Right ventricle myocardium superior (tissue), 1 donor: ENCODE data around the gene HTRA1. TPM values are rescaled to one million over a fixed set of nuclear protein-coding genes. Genes with fewer than 3 reads are reported as not detected.

Experiments
- ATAC-seq: fragments of 200-7000 bp; cut with Tn5 transposase; one replicate; pipeline ENCODE4 v1.9.1; 2020; ENCODE audit warnings: mild to moderate bottlenecking; ENCODE audit not compliant: poor library complexity
- DNase-seq: peaks from one replicate; pipeline ENCODE4 v3.0.0-alpha.2; 2020
- intact Hi-C: fragments of 100-400 bp; cut with DNase I; formaldehyde crosslinking; loops from one replicate; pipeline ENCODE4 v1.11.2; 2022
- microRNA-seq: library from miRNA; unstranded; fragments of <30 nt; microRNA quantifications from one replicate; pipeline ENCODE4 v1.2.0, GENCODE V29; 2020
- total RNA-seq: library from RNA; stranded (reverse); fragmentation: NEBNext Ultra II Directional; extraction: Animal tissue kit (Norgen Biotek cat#: 25700); gene quantifications from one replicate; pipeline ENCODE4 v1.2.1, GENCODE V29; 2021
- donor health status: DM: no; HTN: yes; CAD: no; lungs with severe emphysema.

HTRA1 gene
- total RNA-seq, 1 donor from 2014 or later = 40.9 TPM

DNA sequence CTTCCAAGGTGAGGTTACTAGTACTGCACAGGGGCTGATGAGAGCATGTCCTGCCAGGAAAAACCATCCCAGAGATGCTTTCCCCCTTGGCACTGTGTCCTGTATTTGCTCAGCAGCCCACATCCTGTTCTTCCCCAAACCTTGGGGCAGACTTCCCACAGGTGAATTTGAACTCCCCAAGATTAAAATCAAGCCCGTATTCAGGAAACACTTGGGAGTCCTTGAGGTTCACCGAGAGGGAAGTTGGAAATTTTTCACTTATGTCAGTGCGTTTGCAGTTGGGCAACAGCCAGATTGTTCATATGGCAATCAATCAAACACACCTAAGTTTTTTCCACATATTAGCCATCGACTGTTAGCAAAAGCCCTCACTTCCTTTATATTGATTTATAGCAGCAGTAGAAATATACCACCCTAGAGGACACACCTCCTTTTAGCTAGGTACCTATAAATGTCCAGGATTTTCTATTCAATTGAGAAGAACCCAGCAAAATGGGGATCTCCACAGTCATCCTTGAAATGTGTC is 99.0 kb downstream of the HTRA1 start, which contains the start of gene DMBT1:
Gene DMBT1 (plus strand): TSS at position 476 of the 526 bp plus-strand sequence. CDS start 17 bp downstream, at position 493.
- no peak for ATAC-seq
- intact Hi-C loops = loop anchor here (5.0 kb wide), 1 partner anchor 128 kb away; no protein-coding TSS in a partner anchor
- no peak for DNase-seq

GRCh38 chr10:122561212-122561611 is 99.9 kb downstream of the HTRA1 start:
- intact Hi-C loops = loop anchor here (5.0 kb wide), 1 partner anchor 129 kb away; no protein-coding TSS in a partner anchor
- no peak for ATAC-seq
- DNase-seq = no peak

DNA sequence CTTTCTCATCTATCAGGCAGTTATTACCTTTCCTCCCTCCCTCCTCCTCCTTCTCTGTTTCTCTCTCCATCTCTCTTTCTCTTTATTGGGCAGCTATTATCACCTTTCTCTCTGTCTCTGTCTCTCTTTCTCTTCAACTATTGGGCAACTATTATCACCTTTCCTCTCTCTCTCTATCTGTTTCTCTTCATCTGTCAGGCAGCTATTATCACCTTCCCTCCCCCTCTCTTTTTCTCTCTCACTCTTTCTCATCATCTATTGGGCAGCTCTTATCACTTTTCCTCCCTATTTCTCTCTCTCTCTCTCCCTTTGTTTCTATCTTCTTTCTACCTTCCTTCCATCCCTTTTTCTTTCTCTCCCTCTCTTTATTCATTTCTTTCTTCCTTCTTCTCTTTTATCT is 100.4 kb downstream of the HTRA1 start:
- ATAC-seq (no peak), DNase-seq (no peak)
- intact Hi-C loops = loop anchor here (5.0 kb wide), 1 partner anchor 129 kb away; no protein-coding TSS in a partner anchor

Small RNA genes within 50 kb of the gene (microRNA-seq; reads per million reads assigned to microRNA genes)
- 2.3 reads per million for gene MIR3941

Other genes starting within 250 kb of the HTRA1 start
- not detected for gene BTBD16, start 190.3 kb upstream of the HTRA1 start, total RNA-seq
- 74.4 TPM for gene PLEKHA1, start 86.8 kb upstream of the HTRA1 start, total RNA-seq
- not detected for gene ARMS2, start 6.9 kb upstream of the HTRA1 start, total RNA-seq
- gene DMBT1, start 99.2 kb downstream of the HTRA1 start, total RNA-seq = not detected
- gene C10orf120, start 238.3 kb downstream of the HTRA1 start, total RNA-seq = not detected